Chondrocyte (in vitro differentiated cells): ENCODE data around the gene GNB1L. TPM values are rescaled to one million over a fixed set of nuclear protein-coding genes. Genes with fewer than 3 reads are reported as not detected.

ENCODE experiments used
- DNase-seq: peaks from one replicate; pipeline ENCODE4 v3.0.0; 2021; ENCODE audit warnings: mixed read lengths, low spot score
- H3K27ac Mint-ChIP-seq: one replicate; pipeline ENCODE4 v1.8.0; 2021; ENCODE audit warnings: mild to moderate bottlenecking, moderate library complexity, mixed read lengths; ENCODE audit not compliant: unreplicated experiment
- H3K27me3 Mint-ChIP-seq: 2 replicates; pipeline ENCODE4 v1.8.0; 2021; ENCODE audit warnings: low read depth, mixed read lengths
- H3K36me3 Mint-ChIP-seq: 2 replicates; pipeline ENCODE4 v1.8.0; 2021; ENCODE audit warnings: low read depth, mixed read lengths
- H3K4me1 Mint-ChIP-seq: 2 replicates; pipeline ENCODE4 v1.8.0; 2021; ENCODE audit warnings: low read depth, mild to moderate bottlenecking, mixed read lengths
- H3K4me3 Mint-ChIP-seq: one replicate; pipeline ENCODE4 v1.8.0; 2021; ENCODE audit warnings: mild to moderate bottlenecking, moderate library complexity, mixed read lengths; ENCODE audit not compliant: unreplicated experiment
- H3K9me3 Mint-ChIP-seq: 2 replicates; pipeline ENCODE4 v1.8.0; 2021; ENCODE audit warnings: low read depth, mixed read lengths
- total RNA-seq: library from RNA; stranded (reverse); gene quantifications from 3 replicates; pipeline ENCODE4 v1.2.1, GENCODE V29; 2021
- TF ChIP-seq, protein P1 (sequence below): fragments of 200-600 bp; sonication (generic); IDR thresholded peaks from 2 replicates; pipeline ENCODE4 v1.5.0; 2021; ENCODE audit warnings: antibody characterized with exemption, mild to moderate bottlenecking, moderate library complexity

The GNB1L gene
- total RNA-seq, 1 donor from 2014 or later = 5.3 TPM

DNA sequence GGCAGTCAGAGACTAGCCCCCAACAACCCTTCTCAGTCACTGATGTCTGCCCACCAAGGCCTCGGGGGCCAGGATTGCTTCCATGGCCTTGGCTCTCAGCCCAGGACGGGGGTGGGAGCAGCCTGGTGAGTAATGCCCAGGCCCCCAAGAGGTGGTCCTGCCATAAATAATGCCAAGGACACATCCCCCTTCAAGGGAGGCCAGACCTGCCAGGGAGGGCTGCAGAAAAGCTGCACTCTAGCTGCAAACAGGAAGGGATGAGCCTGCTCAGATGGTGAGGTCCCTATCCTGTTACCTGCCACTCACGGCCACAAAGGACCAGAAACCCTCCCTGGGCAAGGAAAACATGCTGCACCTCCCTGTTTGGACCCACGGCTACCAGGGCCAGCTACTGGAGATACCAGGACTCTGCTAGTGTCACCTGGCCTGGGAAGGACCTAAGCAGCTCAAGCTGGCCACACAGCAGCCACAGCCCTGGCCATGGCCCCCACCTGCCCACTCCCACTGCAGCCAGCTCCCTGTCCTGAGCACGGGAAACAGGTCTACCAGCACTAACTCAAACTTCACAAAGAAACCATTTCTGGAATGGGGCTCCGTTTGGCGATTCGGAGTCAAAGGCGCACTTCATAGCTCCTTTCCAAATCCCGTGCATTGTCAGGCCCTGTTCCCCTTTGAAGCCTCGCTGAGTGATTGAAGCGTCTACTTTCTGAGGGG, 12.1 kb downstream of the GNB1L start:
- Mint-ChIP-seq H3K27ac (no peak overlapping the region), H3K4me3 (no peak overlapping the region)
- TF ChIP-seq, protein P1, sequence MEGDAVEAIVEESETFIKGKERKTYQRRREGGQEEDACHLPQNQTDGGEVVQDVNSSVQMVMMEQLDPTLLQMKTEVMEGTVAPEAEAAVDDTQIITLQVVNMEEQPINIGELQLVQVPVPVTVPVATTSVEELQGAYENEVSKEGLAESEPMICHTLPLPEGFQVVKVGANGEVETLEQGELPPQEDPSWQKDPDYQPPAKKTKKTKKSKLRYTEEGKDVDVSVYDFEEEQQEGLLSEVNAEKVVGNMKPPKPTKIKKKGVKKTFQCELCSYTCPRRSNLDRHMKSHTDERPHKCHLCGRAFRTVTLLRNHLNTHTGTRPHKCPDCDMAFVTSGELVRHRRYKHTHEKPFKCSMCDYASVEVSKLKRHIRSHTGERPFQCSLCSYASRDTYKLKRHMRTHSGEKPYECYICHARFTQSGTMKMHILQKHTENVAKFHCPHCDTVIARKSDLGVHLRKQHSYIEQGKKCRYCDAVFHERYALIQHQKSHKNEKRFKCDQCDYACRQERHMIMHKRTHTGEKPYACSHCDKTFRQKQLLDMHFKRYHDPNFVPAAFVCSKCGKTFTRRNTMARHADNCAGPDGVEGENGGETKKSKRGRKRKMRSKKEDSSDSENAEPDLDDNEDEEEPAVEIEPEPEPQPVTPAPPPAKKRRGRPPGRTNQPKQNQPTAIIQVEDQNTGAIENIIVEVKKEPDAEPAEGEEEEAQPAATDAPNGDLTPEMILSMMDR = no peak

DNA sequence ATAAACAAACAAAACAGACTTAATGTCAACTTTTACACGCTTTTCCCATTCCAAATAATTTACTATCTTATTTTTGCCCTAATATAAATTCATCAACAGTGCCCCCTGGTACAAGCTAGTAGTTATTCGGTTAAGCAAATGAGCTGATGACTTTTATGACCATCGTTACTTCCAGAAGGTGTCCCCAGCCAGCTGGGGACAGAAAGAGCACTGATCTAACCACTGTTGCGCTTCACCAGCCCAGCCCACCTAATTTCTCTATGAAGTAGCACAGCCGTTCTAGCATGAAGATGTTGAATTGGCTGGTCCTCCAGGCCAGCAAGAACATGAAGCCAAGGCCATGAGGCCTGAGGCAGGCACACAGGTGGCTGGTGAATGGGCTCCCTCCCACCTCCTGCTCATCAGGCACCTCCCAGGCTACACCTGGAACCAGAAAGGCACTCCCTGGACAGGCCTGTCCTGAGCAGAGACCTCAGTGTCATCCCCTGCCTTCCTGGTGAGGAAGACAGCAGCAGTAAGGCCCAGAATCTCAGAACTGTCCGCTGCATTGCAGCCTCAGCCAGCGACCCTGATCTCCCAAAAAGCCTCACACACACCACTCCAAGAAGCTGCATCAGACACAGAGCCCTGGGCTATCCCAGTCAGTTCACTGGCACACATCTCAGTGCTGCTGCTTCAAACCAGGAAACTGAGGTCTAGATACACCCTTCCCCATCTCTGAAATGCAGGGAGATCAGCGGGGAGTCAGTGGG, 12.9 kb downstream of the GNB1L start:
- TF ChIP-seq, protein P1 = no peak
- Mint-ChIP-seq H3K27ac (no peak overlapping the region), H3K9me3 (no peaks in the 10 kb centered on the region), H3K4me3 (no peak overlapping the region), H3K27me3 (no peaks in the 10 kb centered on the region), H3K4me1 (peaks cover 25% of the 10 kb centered on the region), H3K36me3 (no peaks in the 10 kb centered on the region)
- no peak for DNase-seq

More for the DNA sequence above, 12.1 kb downstream of the GNB1L start:
- DNase-seq = no peak
- Mint-ChIP-seq H3K4me1 (peaks cover 25% of the 10 kb centered on the region), H3K36me3 (no peaks in the 10 kb centered on the region), H3K9me3 (no peaks in the 10 kb centered on the region), H3K27me3 (no peaks in the 10 kb centered on the region)

DNA sequence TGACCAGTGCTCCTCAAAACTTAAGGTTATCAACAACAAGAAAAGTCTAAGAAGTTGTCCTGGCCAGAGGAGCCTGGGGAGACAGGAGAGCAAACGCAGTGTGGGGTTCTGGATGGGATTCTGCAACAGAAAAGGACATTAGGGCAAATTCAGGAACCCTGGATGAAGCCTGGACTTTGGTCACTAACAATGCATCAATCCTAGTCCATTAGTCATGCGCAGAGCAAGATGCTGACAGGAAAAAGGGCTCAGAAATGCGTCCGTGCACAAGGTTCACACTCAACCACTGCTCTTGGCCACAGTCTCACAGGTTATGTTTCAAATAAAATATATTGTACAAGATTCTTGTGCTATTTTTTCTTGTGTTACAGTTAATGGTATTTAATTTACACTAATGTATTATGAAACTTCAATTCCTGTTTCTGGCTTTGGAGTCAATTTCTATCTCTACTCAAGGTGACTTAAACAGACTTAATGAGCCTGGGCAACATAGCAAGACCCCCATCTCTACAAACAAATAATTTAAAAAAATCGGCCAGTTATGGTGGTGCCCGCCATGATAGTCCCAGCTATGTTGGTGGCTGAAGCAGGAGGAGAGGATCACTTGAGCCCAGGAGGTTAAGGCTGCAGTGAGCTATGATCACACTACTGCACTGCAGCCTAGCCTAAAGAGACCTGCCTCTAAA, 13.6 kb downstream of the GNB1L start:
- no peak overlapping the region for H3K27ac Mint-ChIP-seq
- no peaks in the 10 kb centered on the region for H3K9me3 Mint-ChIP-seq
- TF ChIP-seq, protein P1 = no peak

DNA sequence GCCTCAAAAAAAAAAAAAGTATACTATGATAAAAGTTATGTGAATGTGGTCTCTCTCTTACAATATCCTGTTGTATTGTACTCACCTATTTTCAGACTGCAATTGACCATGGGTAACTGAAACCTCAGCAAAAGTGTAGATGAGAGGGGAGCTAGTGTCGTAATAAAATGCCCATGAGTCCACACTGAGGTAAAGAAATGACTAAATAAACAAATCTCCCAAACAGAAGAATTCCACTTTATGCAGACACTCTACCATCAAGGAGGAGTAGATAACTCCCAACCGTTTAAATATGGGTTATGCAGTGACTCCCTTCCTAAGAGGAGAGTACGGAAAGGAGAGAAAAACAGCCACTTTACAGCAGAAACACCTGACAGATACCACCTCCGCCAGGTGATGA, 14.6 kb downstream of the GNB1L start:
- Mint-ChIP-seq H3K4me1 (peaks cover 35% of the 10 kb centered on the region), H3K36me3 (no peaks in the 10 kb centered on the region), H3K27ac (no peak overlapping the region), H3K4me3 (no peak overlapping the region), H3K9me3 (no peaks in the 10 kb centered on the region), H3K27me3 (no peaks in the 10 kb centered on the region)
- TF ChIP-seq, protein P1 = no peak
- DNase-seq = no peak

More for the DNA sequence above, 13.6 kb downstream of the GNB1L start:
- no peaks in the 10 kb centered on the region for H3K36me3 Mint-ChIP-seq
- no peak for DNase-seq
- no peaks in the 10 kb centered on the region for H3K27me3 Mint-ChIP-seq
- H3K4me1 Mint-ChIP-seq = peaks cover 31% of the 10 kb centered on the region
- H3K4me3 Mint-ChIP-seq = no peak overlapping the region

DNA sequence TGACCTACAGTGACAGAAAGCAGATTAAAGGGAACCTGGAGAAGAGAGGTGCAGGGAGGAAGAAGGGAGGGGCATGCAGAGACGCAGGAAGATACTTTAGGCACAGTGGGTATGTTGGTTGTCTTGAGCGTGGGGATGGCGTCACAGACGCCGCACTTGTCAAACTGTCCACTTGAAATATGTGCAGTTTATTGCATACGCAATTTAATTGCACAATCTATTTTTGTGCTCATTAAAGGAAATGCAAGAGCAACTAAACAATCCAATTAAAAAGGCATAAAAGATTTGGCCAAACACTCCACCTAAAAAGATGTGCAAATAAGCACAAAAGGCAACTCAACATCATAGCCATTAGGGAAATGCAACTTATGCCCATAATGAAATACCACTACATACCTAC, 16.8 kb downstream of the GNB1L start:
- Mint-ChIP-seq H3K27ac (no peak overlapping the region), H3K27me3 (no peaks in the 10 kb centered on the region), H3K36me3 (no peaks in the 10 kb centered on the region), H3K4me1 (peaks cover 15% of the 10 kb centered on the region), H3K4me3 (no peak overlapping the region), H3K9me3 (no peaks in the 10 kb centered on the region)
- DNase-seq = no peak
- TF ChIP-seq, protein P1 = no peak
